ENCODE measurements around the gene SLC38A9. TPM values are rescaled to one million over a fixed set of nuclear protein-coding genes. Genes with fewer than 3 reads are reported as not detected.

SLC38A9 gene
- total RNA-seq, 1 donor from 2014 or later: 7.0 TPM

DNA sequence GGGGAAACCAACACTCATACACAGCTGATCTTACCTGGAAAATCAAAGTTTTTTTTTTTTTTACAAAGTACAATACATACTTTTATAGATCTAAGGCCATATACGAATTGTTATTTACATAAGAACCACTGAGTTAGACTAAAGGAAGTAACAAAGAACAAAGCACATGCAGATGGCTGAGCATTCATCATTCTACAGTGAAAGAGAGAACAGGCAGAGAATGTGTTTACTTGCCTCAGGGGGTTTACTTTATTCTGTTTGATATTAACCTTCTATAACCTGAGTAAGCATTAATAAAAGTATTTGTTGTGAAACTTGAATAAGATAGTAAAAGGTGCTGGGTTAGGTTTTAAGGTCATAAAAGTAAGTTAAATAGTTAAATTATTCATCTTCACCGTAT is 54.7 kb downstream of the SLC38A9 start:
- intact Hi-C loops (cut with micrococcal nuclease): no loop called here
- Histone ChIP-seq H3K9me3 (replicated peaks) (no peaks in the 10 kb centered on the region), H3K27ac (replicated peaks) (no peak overlapping the region), H3K27me3 (ENCODE audit: low read depth) (no peaks in the 10 kb centered on the region), H3K36me3 (peaks cover 26% of the 10 kb centered on the region), H3K4me3 (no peak overlapping the region), H3K4me1 (no peaks in the 10 kb centered on the region)
- DNase-seq: no peak
- no peak for TF ChIP-seq CTCF (IDR thresholded peaks at IDR 0.05; ENCODE audit: borderline replicate concordance)

DNA sequence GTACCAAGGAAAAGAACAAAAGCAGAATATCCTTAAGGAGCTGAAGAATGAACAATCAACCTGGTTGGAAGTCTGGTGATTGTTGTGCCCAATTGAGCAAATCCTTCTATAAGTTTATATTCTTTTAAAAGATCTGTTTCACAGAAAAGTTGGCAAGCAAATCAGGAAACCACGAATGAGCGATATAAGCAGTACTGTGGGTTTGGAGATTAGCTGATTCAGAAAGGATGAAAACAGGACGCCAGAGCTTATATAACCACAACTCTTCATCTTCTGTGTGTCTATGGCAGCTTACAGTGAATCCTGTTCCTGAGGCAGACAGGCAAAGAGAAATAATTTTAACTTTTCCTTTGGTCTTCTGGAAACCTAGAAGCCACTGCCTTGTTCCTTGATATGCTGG is 61.7 kb downstream of the SLC38A9 start:
- Histone ChIP-seq H3K27ac (replicated peaks) (no peak overlapping the region), H3K36me3 (peaks cover 27% of the 10 kb centered on the region)
- no peak for TF ChIP-seq CTCF (IDR thresholded peaks at IDR 0.05; ENCODE audit: borderline replicate concordance)

DNA sequence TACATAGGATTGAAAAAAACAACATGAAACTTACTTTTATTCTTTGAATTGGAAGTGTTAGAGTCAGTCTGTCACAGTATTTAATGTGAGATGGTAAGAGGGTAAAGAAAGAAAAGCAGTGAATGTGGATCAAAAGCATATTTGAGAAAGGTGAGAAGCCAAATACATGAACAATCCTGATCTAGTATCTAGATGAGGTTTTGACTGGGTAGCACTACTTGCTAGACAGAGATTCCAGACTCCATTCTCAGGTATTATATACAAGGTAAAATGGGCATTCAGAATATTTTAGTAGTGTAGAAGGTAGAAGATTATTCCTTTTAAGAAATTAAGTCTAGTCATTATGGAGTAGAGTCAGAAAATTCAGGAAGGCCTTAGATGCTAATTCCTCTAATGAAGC is 62.2 kb downstream of the SLC38A9 start:
- no peaks in the 10 kb centered on the region for H3K4me1 ChIP-seq
- H3K27me3 ChIP-seq (ENCODE audit: low read depth): no peaks in the 10 kb centered on the region
- H3K4me3 ChIP-seq: no peak overlapping the region
- DNase-seq: no peak
- H3K9me3 ChIP-seq (replicated peaks): no peaks in the 10 kb centered on the region
- H3K36me3 ChIP-seq: peaks cover 22% of the 10 kb centered on the region
- H3K27ac ChIP-seq (replicated peaks): no peak overlapping the region
- TF ChIP-seq CTCF (IDR thresholded peaks at IDR 0.05; ENCODE audit: borderline replicate concordance): no peak
- intact Hi-C loops (cut with micrococcal nuclease): no loop called here

More for the DNA sequence above, 61.7 kb downstream of the SLC38A9 start:
- intact Hi-C loops (cut with micrococcal nuclease): no loop called here
- Histone ChIP-seq H3K4me3 (no peak overlapping the region), H3K9me3 (replicated peaks) (no peaks in the 10 kb centered on the region), H3K4me1 (no peaks in the 10 kb centered on the region), H3K27me3 (ENCODE audit: low read depth) (no peaks in the 10 kb centered on the region)
- DNase-seq: no peak

DNA sequence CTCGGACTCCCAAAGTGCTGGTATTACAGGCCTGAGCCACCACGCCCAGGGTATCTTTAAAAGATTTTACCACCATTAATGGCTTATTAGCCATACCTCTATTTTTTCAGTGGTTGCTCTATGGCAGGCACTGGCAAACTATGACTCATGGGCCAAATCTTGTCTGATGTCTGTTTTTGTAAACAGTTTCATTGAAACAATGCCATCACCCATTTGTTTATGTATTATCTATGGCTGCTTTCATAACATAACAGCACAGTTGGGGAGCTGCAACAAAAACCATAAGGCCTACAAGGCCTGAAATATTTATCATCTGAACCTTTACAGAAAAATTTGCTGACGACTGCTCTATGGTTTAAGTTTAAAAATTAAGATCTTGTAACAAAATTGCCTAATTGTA is 66.8 kb downstream of the SLC38A9 start:
- H3K9me3 ChIP-seq (replicated peaks): no peaks in the 10 kb centered on the region
- no peaks in the 10 kb centered on the region for H3K27me3 ChIP-seq (ENCODE audit: low read depth)
- intact Hi-C loops (cut with micrococcal nuclease): loop anchor here (2.0 kb wide), 1 partner anchor 25 kb away; no protein-coding TSS in a partner anchor
- no peaks in the 10 kb centered on the region for H3K4me1 ChIP-seq
- no peak overlapping the region for H3K4me3 ChIP-seq
- H3K27ac ChIP-seq (replicated peaks): no peak overlapping the region
- no peak for TF ChIP-seq CTCF (IDR thresholded peaks at IDR 0.05; ENCODE audit: borderline replicate concordance)
- DNase-seq: no peak
- H3K36me3 ChIP-seq: peaks cover 4% of the 10 kb centered on the region

DNA sequence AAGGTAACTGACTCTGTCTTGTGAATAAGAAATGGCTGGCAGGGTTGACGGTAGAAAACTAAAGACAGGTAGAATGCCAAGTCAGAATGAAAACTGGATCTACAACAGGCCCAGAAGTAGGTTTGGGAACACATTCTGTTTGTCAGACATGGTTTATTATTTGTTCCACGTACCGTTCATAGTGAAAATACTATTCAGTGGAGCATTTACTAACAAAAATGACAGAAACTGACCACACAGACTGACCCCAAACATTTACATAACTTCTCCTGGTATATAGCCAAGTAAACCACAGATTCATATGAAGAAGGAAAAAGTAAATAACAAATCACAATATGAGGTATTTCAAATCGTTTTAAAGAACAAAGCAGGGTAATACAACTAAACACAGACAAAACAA is 73.7 kb downstream of the SLC38A9 start:
- intact Hi-C loops (cut with micrococcal nuclease): no loop called here
- DNase-seq: no peak
- H3K9me3 ChIP-seq (replicated peaks): no peaks in the 10 kb centered on the region
- H3K27me3 ChIP-seq (ENCODE audit: low read depth): no peaks in the 10 kb centered on the region
- H3K4me1 ChIP-seq: peaks cover 43% of the 10 kb centered on the region
- H3K27ac ChIP-seq (replicated peaks): no peak overlapping the region
- TF ChIP-seq CTCF (IDR thresholded peaks at IDR 0.05; ENCODE audit: borderline replicate concordance): no peak
- no peaks in the 10 kb centered on the region for H3K36me3 ChIP-seq
- H3K4me3 ChIP-seq: no peak overlapping the region

DNA sequence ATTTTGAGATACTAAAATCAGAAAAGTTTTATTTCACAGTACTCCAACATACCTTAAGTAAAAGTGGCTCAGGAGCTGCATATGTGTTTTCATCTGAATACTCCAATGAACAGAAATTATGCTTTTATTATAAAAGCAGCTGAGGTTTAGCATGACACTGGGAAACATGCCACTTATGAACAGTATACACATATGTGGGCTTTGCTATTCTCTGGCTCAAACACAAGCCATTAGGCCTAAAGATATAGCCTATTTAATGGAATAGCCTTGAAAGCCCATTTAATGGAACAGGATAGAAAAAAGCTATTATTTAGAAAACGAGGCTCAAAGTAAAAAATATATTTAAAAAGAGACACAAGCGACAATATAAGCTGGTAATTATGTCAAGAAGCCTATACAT is 74.1 kb downstream of the SLC38A9 start:
- peaks cover 47% of the 10 kb centered on the region for H3K4me1 ChIP-seq
- H3K27me3 ChIP-seq (ENCODE audit: low read depth): no peaks in the 10 kb centered on the region
- H3K36me3 ChIP-seq: no peaks in the 10 kb centered on the region
- no peak overlapping the region for H3K4me3 ChIP-seq
- DNase-seq: no peak
- intact Hi-C loops (cut with micrococcal nuclease): no loop called here
- TF ChIP-seq CTCF (IDR thresholded peaks at IDR 0.05; ENCODE audit: borderline replicate concordance): no peak
- no peaks in the 10 kb centered on the region for H3K9me3 ChIP-seq (replicated peaks)
- no peak overlapping the region for H3K27ac ChIP-seq (replicated peaks)
